Measurements from ENCODE around the gene AKAP11. TPM values are rescaled to one million over a fixed set of nuclear protein-coding genes. Genes with fewer than 3 reads are reported as not detected.

AKAP11 gene
- polyA plus RNA-seq, 1 experiment, result 29.8 TPM

DNA sequence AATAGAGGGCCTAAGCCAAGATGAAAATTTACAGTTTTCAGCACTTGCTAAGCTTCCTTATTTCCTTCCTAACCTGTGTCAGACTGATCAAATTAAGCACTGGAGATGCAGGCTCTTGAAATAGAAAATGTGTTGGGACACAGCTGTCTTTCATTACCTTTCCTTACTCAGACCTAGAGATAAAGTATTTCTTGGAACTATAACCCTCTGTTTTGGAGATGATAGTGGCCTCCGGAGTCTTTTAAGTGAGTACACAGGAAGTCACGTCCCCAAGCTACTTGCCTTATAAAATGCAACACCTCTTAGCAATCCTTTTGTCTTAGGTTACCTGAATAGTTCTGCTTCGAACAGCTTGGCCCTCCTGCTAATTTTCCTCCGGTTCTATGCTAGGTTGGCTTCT is 12.4 kb upstream of the AKAP11 start:
- DNase-seq (ENCODE audit: low read depth, low spot score), result no peak
- Histone ChIP-seq H3K4me3 (ENCODE audit: low read depth, low read length) (no peak overlapping the region), H3K27me3 (ENCODE audit: control insufficient read depth, insufficient read depth, low read length) (no peaks in the 10 kb centered on the region), H3K9me3 (ENCODE audit: control insufficient read depth, insufficient read depth, low read length) (no peaks in the 10 kb centered on the region), H3K27ac (ENCODE audit: low read depth, low read length) (no peak overlapping the region)
- TF ChIP-seq, protein P1, sequence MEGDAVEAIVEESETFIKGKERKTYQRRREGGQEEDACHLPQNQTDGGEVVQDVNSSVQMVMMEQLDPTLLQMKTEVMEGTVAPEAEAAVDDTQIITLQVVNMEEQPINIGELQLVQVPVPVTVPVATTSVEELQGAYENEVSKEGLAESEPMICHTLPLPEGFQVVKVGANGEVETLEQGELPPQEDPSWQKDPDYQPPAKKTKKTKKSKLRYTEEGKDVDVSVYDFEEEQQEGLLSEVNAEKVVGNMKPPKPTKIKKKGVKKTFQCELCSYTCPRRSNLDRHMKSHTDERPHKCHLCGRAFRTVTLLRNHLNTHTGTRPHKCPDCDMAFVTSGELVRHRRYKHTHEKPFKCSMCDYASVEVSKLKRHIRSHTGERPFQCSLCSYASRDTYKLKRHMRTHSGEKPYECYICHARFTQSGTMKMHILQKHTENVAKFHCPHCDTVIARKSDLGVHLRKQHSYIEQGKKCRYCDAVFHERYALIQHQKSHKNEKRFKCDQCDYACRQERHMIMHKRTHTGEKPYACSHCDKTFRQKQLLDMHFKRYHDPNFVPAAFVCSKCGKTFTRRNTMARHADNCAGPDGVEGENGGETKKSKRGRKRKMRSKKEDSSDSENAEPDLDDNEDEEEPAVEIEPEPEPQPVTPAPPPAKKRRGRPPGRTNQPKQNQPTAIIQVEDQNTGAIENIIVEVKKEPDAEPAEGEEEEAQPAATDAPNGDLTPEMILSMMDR (IDR thresholded peaks at IDR 0.05; ENCODE audit: low read depth, low read length), result no peak
- ChIA-PET CTCF (interaction anchor here (0.6 kb wide), 1 partner anchor 239 kb away, joined by 3 read pairs; no protein-coding TSS in a partner anchor), POLR2A (interaction anchor here (1.0 kb wide), 1 partner anchor 12 kb away, joined by 3 read pairs; the partner anchor contains the start of gene AKAP11)

DNA sequence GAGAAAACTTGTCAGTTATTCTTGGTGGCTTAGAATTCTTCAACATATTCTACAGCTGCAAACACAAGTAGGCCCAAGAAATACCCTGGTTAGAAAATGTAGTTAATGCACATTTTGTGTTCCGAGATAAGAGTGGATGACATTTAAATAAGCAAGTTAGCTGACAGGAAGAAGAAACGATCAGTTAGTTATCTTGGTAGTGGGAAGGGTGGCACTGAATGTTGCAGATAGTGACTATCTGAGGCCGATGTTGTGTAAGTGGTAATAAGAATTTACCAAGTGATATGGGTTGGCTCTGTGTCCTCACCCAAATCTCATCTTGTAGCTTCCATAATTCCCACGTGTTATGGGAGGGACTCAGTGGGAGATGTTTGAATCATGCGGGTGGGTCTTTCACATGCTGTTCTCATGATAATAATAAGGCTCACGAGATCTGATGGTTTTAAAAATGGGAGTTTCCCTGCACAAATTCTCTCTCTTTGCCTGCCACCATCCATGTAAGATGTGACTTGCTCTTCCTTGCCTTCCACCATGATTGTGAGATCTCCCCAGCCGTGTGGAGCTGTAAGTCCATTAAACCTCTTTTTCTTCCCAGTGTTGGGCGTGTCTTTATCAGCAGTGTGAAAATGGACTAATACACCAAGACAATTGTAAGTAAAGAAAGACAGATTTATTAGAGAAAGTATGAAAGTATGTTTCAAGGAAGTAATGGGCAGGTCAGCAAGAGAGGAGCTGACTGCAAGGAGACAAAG is 10.9 kb upstream of the AKAP11 start:
- TF ChIP-seq, protein P1 (IDR thresholded peaks at IDR 0.05; ENCODE audit: low read depth, low read length), result no peak
- Histone ChIP-seq H3K9me3 (ENCODE audit: control insufficient read depth, insufficient read depth, low read length) (no peaks in the 10 kb centered on the region), H3K27ac (ENCODE audit: low read depth, low read length) (no peak overlapping the region), H3K27me3 (ENCODE audit: control insufficient read depth, insufficient read depth, low read length) (no peaks in the 10 kb centered on the region), H3K4me3 (ENCODE audit: low read depth, low read length) (no peak overlapping the region)
- ChIA-PET CTCF (no interaction called here), POLR2A (no interaction called here)
- no peak for DNase-seq (ENCODE audit: low read depth, low spot score)

DNA sequence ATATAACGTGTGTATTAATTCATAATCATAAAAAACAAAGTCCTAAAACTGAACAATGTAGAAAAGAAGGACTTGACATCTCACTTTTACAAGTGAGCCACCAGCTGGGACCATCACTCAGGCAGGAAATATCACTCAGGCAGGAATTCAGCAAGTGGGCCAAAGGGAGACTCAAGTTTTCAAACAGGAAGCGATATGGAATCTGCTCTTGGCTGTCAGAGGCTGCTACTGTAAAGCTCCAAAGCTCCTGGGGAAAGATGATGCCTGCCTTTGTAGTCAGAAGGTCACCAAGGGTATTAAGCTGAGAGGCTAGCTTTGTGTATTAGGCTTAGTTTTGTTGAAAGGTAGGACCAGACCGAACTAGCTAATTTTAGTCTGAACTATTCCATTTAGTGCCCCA is 5.5 kb upstream of the AKAP11 start:
- Histone ChIP-seq H3K27ac (ENCODE audit: low read depth, low read length) (no peak overlapping the region), H3K9me3 (ENCODE audit: control insufficient read depth, insufficient read depth, low read length) (no peaks in the 10 kb centered on the region; the same call in 1 of the 2 replicates), H3K4me3 (ENCODE audit: low read depth, low read length) (no peak overlapping the region), H3K27me3 (ENCODE audit: control insufficient read depth, insufficient read depth, low read length) (no peaks in the 10 kb centered on the region)
- DNase-seq (ENCODE audit: low read depth, low spot score), result peak; percentile 29
- ChIA-PET CTCF (no interaction called here), POLR2A (no interaction called here)
- TF ChIP-seq, protein P1 (IDR thresholded peaks at IDR 0.05; ENCODE audit: low read depth, low read length), result no peak

DNA sequence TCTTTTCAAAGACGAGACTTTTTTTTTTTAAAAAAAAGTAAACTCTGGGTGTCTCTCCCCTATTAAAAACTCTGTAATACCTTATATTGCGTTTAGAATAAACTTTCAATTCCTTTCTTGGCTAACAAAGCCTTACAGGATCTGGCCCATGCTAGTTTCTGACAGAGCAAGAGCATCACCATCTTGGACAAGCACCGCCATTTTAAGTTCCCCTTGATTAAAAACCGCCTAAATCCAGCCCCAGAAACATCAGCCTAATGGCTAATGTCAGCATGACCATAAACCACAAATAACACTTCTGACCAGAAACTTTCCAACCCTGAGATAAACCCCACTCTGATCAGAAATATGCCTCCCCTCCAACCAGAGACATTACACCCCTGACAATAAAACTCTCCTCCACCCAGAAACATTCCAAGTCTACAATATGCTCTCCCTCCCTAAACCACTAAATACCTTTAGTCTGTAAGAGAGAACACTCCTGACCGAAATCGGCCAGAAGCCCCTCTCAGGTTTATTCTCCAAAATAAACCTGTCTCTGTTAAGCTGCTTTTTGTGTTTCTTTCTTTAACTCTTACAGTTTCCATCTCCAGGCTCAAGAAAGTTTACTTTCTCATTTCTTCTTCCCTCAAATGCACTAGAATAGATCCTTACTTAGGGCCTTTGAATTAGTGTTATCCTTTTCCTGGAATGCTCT is 1.6 kb upstream of the AKAP11 start:
- TF ChIP-seq, protein P1 (IDR thresholded peaks at IDR 0.05; ENCODE audit: low read depth, low read length), result no peak
- ChIA-PET CTCF (no interaction called here), POLR2A (no interaction called here)
- H3K27ac ChIP-seq (ENCODE audit: low read depth, low read length), result no peak overlapping the region
- no peak overlapping the region for H3K4me3 ChIP-seq (ENCODE audit: low read depth, low read length)
- DNase-seq (ENCODE audit: low read depth, low spot score), result no peak
- H3K9me3 ChIP-seq (ENCODE audit: control insufficient read depth, insufficient read depth, low read length), result no peaks in the 10 kb centered on the region; the same call in 1 of the 2 replicates
- no peaks in the 10 kb centered on the region for H3K27me3 ChIP-seq (ENCODE audit: control insufficient read depth, insufficient read depth, low read length)

DNA sequence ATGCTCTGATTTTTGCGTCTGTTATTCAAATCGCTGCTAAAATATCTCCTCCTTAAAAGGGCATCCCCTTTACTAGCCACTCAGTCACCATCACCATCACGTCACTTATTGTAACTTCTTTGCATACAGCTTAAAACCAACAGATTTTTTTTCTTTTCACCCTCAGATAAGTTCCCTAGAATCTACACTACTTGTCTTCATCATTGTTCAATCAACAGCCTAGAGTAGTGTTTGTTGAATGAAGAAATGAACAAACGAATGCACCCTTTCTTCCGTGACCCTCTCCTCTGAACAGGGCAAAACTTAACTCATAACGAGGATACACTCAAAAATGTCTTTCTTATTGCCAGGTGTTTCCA is 1.1 kb upstream of the AKAP11 start:
- no peak overlapping the region for H3K27ac ChIP-seq (ENCODE audit: low read depth, low read length)
- POLR2A ChIA-PET, result interaction anchor here (1.4 kb wide), 1 partner anchor 12 kb away, joined by 3 read pairs; no protein-coding TSS in a partner anchor
- no peak for DNase-seq (ENCODE audit: low read depth, low spot score)
- H3K27me3 ChIP-seq (ENCODE audit: control insufficient read depth, insufficient read depth, low read length), result no peaks in the 10 kb centered on the region
- peak overlapping the region; percentile 72 for H3K4me3 ChIP-seq (ENCODE audit: low read depth, low read length)
- CTCF ChIA-PET, result no interaction called here
- H3K9me3 ChIP-seq (ENCODE audit: control insufficient read depth, insufficient read depth, low read length), result no peaks in the 10 kb centered on the region; the same call in 1 of the 2 replicates
- TF ChIP-seq, protein P1 (IDR thresholded peaks at IDR 0.05; ENCODE audit: low read depth, low read length), result no peak
